CD14-positive monocyte (primary cell): Measurements from ENCODE around the gene HOPX. TPM values are rescaled to one million over a fixed set of nuclear protein-coding genes. Genes with fewer than 3 reads are reported as not detected.
A peak's percentile ranks its signal among the peaks of the same experiment; 100 is the strongest.
"Not testable (repeated sequence)": the region's sequence is repeated elsewhere in the genome, so short reads cannot be mapped to it uniquely, and the experiment has no call there.

ENCODE experiments used
- DNase-seq, 3 donors: peaks; one replicate each; pipeline ENCODE4 v3.0.0-alpha.2; 2011 to 2022
- H2AFZ ChIP-seq: 2 replicates; pipeline ENCODE4 v1.6.0; 2012; ENCODE audit warnings: mild to moderate bottlenecking, low read depth, low read length, inconsistent platforms; ENCODE audit not compliant: insufficient read depth, poor library complexity, severe bottlenecking
- H3K27ac ChIP-seq, 2 donors: 1 replicate in 1 of 2; 2 replicates in 1 of 2; pipeline ENCODE4 v1.5.1; 2012 to 2013; ENCODE audit warnings: low read length in 2 of 2, control low read depth in 1 of 2, inconsistent platforms in 1 of 2, low read depth in 1 of 2, mild to moderate bottlenecking in 1 of 2
- H3K27me3 ChIP-seq, 2 donors: one replicate each; pipeline versions ENCODE4 v1.6.0 to v1.6.1; 2011 to 2013; ENCODE audit warnings: low read length in 2 of 2; ENCODE audit not compliant: control insufficient read depth in 2 of 2, insufficient read depth in 2 of 2
- H3K36me3 ChIP-seq, 2 donors: replicated peaks in 1 of 2; 1 replicate in 1 of 2; 2 replicates in 1 of 2; pipeline versions ENCODE4 v1.5.1 to v1.6.1; 2012 to 2013; ENCODE audit warnings: low read length in 2 of 2, control low read depth in 1 of 2, inconsistent platforms in 1 of 2, mild to moderate bottlenecking in 1 of 2; ENCODE audit not compliant: insufficient read depth in 2 of 2, control insufficient read depth in 1 of 2
- H3K4me1 ChIP-seq, 2 donors: 1 replicate in 1 of 2; 2 replicates in 1 of 2; pipeline versions ENCODE4 v1.5.1 to v1.6.1; 2012 to 2013; ENCODE audit warnings: low read length in 2 of 2, control low read depth in 1 of 2, inconsistent platforms in 1 of 2, mild to moderate bottlenecking in 1 of 2, moderate library complexity in 1 of 2; ENCODE audit not compliant: insufficient read depth in 2 of 2, control insufficient read depth in 1 of 2
- H3K4me2 ChIP-seq: replicated peaks from 2 replicates; pipeline ENCODE3; 2012; ENCODE audit warnings: low read length, moderate library complexity, mild to moderate bottlenecking; ENCODE audit not compliant: poor library complexity, severe bottlenecking; ENCODE audit errors: extremely low read depth
- H3K4me3 ChIP-seq, 3 experiments: fragments of 200-600 bp in 1 of 3; sonication (generic) in 1 of 3; replicated peaks in 1 of 3; 1 replicate in 2 of 3; 2 replicates in 1 of 3; pipeline ENCODE4 v1.5.1; 2011 to 2013; ENCODE audit warnings: low read length in 3 of 3, mild to moderate bottlenecking in 3 of 3, control low read depth in 2 of 3, low read depth in 2 of 3, inconsistent platforms in 1 of 3, moderate library complexity in 1 of 3
- H3K79me2 ChIP-seq: 2 replicates; pipeline ENCODE4 v1.6.0; 2012; ENCODE audit warnings: mild to moderate bottlenecking, control low read depth, inconsistent platforms, low read length, moderate library complexity; ENCODE audit not compliant: insufficient read depth
- H3K9ac ChIP-seq: 2 replicates; pipeline ENCODE4 v1.6.0; 2017; ENCODE audit warnings: low read length, mild to moderate bottlenecking; ENCODE audit not compliant: insufficient read depth, poor library complexity, severe bottlenecking
- H3K9me3 ChIP-seq, 2 donors: replicated peaks in 1 of 2; 1 replicate in 1 of 2; 2 replicates in 1 of 2; pipeline versions ENCODE4 v1.5.1 to v1.6.1; 2012 to 2013; ENCODE audit warnings: low read length in 2 of 2, control low read depth in 1 of 2; ENCODE audit not compliant: control insufficient read depth in 1 of 2, insufficient read depth in 1 of 2
- H4K20me1 ChIP-seq: 2 replicates; pipeline ENCODE4 v1.6.0; 2012; ENCODE audit warnings: mild to moderate bottlenecking, low read length, control low read depth, moderate library complexity; ENCODE audit not compliant: insufficient read depth
- H3K27ac Mint-ChIP-seq, 7 donors: one replicate each; pipeline ENCODE4 v1.8.0; 2020; ENCODE audit warnings: mild to moderate bottlenecking in 7 of 7, mixed read lengths in 7 of 7, moderate library complexity in 6 of 7, inconsistent platforms in 2 of 7
- H3K27me3 Mint-ChIP-seq, 3 donors: one replicate each; pipeline ENCODE4 v1.8.0; 2021 to 2022; ENCODE audit warnings: low read depth in 3 of 3, mild to moderate bottlenecking in 3 of 3, mixed read lengths in 3 of 3, moderate library complexity in 3 of 3, inconsistent platforms in 1 of 3
- H3K36me3 Mint-ChIP-seq, 2 donors: one replicate each; pipeline ENCODE4 v1.8.0; 2020; ENCODE audit warnings: mixed read lengths in 2 of 2, inconsistent platforms in 1 of 2, mild to moderate bottlenecking in 1 of 2
- H3K4me1 Mint-ChIP-seq: one replicate; pipeline ENCODE4 v1.8.0; 2020; ENCODE audit warnings: mild to moderate bottlenecking, mixed read lengths
- H3K4me3 Mint-ChIP-seq, 2 donors: one replicate each; pipeline ENCODE4 v1.8.0; 2020; ENCODE audit warnings: mild to moderate bottlenecking in 2 of 2, mixed read lengths in 2 of 2, moderate library complexity in 1 of 2
- H3K9me3 Mint-ChIP-seq, 7 donors: one replicate each; pipeline ENCODE4 v1.8.0; 2020 to 2022; ENCODE audit warnings: mixed read lengths in 7 of 7, mild to moderate bottlenecking in 6 of 7, moderate library complexity in 6 of 7, inconsistent platforms in 2 of 7
- WGBS: methylation state at CpG from one replicate; pipeline ENCODE4 v1.1.5; 2013; ENCODE audit warnings: missing lambda C conversion rate; ENCODE audit not compliant: insufficient coverage; 5-methylcytosine and 5-hydroxymethylcytosine counted together
- intact Hi-C, 2 donors: fragments of 100-400 bp; cut with micrococcal nuclease; formaldehyde crosslinking; loops; one replicate each; pipeline versions ENCODE4 v1.15.0 to v1.15.1; 2023
- polyA plus RNA-seq, 3 donors: library from polyadenylated mRNA; depleted of rRNA in 1 of 3; unstranded in 2 of 3; stranded (reverse) in 1 of 3; fragments of 300-500 nt in 2 of 3; fragments of >200 nt in 1 of 3; fragmentation: Illumina TruSeq in 2 of 3; gene quantifications; 1 replicate in 2 of 3; 2 replicates in 1 of 3; pipeline ENCODE4 v1.2.3, GENCODE V29; 2012 to 2021
- TF ChIP-seq, protein P1 (sequence below): fragments of 200-600 bp; IDR thresholded peaks from one replicate; pipeline ENCODE4 v1.8.0; 2022; ENCODE audit warnings: antibody characterized with exemption, mild to moderate bottlenecking

HOPX gene
- polyA plus RNA-seq, 3 donors, result 0.39 to 1.3 (median 0.52) TPM

- peaks cover 17 to 37% of the 10 kb centered on the region in 2 donors for H3K4me1 ChIP-seq
- no peak overlapping the region for H3K4me3 Mint-ChIP-seq
- peak overlapping the region in 2 of 7 donors; percentile 33 to 52 for H3K27ac Mint-ChIP-seq
- peak overlapping the region; percentile 27 for H2AFZ ChIP-seq
- no peaks in the 10 kb centered on the region for H3K27me3 ChIP-seq
- H3K27me3 Mint-ChIP-seq, result peaks cover 1 to 4% (median 2%) of the 10 kb centered on the region in 3 donors
- H3K4me1 Mint-ChIP-seq, result peaks cover 36% of the 10 kb centered on the region
- TF ChIP-seq, protein P1, sequence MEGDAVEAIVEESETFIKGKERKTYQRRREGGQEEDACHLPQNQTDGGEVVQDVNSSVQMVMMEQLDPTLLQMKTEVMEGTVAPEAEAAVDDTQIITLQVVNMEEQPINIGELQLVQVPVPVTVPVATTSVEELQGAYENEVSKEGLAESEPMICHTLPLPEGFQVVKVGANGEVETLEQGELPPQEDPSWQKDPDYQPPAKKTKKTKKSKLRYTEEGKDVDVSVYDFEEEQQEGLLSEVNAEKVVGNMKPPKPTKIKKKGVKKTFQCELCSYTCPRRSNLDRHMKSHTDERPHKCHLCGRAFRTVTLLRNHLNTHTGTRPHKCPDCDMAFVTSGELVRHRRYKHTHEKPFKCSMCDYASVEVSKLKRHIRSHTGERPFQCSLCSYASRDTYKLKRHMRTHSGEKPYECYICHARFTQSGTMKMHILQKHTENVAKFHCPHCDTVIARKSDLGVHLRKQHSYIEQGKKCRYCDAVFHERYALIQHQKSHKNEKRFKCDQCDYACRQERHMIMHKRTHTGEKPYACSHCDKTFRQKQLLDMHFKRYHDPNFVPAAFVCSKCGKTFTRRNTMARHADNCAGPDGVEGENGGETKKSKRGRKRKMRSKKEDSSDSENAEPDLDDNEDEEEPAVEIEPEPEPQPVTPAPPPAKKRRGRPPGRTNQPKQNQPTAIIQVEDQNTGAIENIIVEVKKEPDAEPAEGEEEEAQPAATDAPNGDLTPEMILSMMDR, result no peak
- no peaks in the 10 kb centered on the region for H3K36me3 ChIP-seq
- H4K20me1 ChIP-seq, result no peaks in the 10 kb centered on the region
- H3K27ac ChIP-seq, result no peak overlapping the region
- intact Hi-C loops, result no loop called here
- H3K9me3 Mint-ChIP-seq, result no peaks in the 10 kb centered on the region
- 20% methylated on average over 1 of the region's 4 CpGs for WGBS
- no peaks in the 10 kb centered on the region for H3K79me2 ChIP-seq
- H3K36me3 Mint-ChIP-seq, result no peaks in the 10 kb centered on the region
- H3K9me3 ChIP-seq, result no peaks in the 10 kb centered on the region
- H3K4me3 ChIP-seq, result no peak overlapping the region
- H3K9ac ChIP-seq, result no peak overlapping the region
- H3K4me2 ChIP-seq, result no peak overlapping the region
- peak; percentile 62 to 76 (median 73) for DNase-seq
Observed at GRCh38 chr4:56728512-56728911, 47.4 kb upstream of the HOPX start.

- intact Hi-C loops, result no loop called here
Observed at GRCh38 chr4:56727150-56727549, 46.1 kb upstream of the HOPX start.

DNA sequence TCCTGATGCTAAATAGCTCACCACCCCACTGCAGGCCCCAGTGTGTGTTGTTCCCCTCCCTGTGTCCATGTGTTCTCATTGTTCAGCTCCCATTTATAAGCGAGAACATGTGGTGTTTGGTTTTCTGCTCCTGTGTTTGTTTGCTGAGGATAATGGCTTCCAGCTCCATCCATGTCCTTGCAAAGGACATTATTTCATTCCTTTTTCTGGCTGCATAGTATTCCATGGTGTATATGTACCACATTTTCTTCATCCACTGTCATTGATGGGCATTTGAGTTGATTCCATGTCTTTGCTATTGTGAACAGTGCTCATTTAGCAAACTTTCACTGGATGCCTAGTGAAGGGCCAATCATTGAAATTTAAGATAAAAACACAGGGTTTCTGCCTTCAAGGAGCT, 45.5 kb upstream of the HOPX start:
- H3K79me2 ChIP-seq, intact Hi-C loops, H3K27me3 ChIP-seq, H3K27ac ChIP-seq, H4K20me1 ChIP-seq, H3K9me3 ChIP-seq, H3K27ac Mint-ChIP-seq, H3K36me3 ChIP-seq, H3K4me2 ChIP-seq, H3K4me3 ChIP-seq, H3K9me3 Mint-ChIP-seq, H2AFZ ChIP-seq, H3K9ac ChIP-seq, H3K4me3 Mint-ChIP-seq, H3K27me3 Mint-ChIP-seq, H3K36me3 Mint-ChIP-seq, DNase-seq: not testable (repeated sequence)
- no CpG with 5 or more reads among the region's 1 CpG for WGBS
- H3K4me1 Mint-ChIP-seq, result peaks cover 32% of the 10 kb centered on the region
- H3K4me1 ChIP-seq, result peaks cover 7 to 35% of the 10 kb centered on the region in 2 donors

More at GRCh38 chr4:56727150-56727549, 46.1 kb upstream of the HOPX start:
- no peak for DNase-seq
- H3K4me2 ChIP-seq, result no peak overlapping the region
- H3K4me3 ChIP-seq, result no peak overlapping the region
- 78% methylated on average over 4 of the region's 4 CpGs for WGBS
- no peak overlapping the region for H3K27ac ChIP-seq
- no peaks in the 10 kb centered on the region for H3K36me3 ChIP-seq
- no peaks in the 10 kb centered on the region for H3K9me3 Mint-ChIP-seq
- H3K79me2 ChIP-seq, result no peaks in the 10 kb centered on the region
- H3K4me3 Mint-ChIP-seq, result no peak overlapping the region
- H3K27ac Mint-ChIP-seq, result no peak overlapping the region
- no peak overlapping the region for H2AFZ ChIP-seq
- H3K27me3 Mint-ChIP-seq, result peaks cover 0 to 6% (median 1%) of the 10 kb centered on the region in 3 donors
- peaks cover 38% of the 10 kb centered on the region for H3K4me1 Mint-ChIP-seq
- no peaks in the 10 kb centered on the region for H4K20me1 ChIP-seq
- peaks cover 13 to 41% of the 10 kb centered on the region in 2 donors for H3K4me1 ChIP-seq
- TF ChIP-seq, protein P1, result no peak
- H3K27me3 ChIP-seq, result no peaks in the 10 kb centered on the region
- H3K9ac ChIP-seq, result no peak overlapping the region
- no peaks in the 10 kb centered on the region for H3K36me3 Mint-ChIP-seq
- no peaks in the 10 kb centered on the region for H3K9me3 ChIP-seq
